Fibroblast of skin of right biceps (primary cell): ENCODE data around the gene TMEM255B.

Experiments used
- DNase-seq: peaks from one replicate; pipeline ENCODE4 v3.0.0-alpha.2; 2013

Gene TMEM255B

DNA sequence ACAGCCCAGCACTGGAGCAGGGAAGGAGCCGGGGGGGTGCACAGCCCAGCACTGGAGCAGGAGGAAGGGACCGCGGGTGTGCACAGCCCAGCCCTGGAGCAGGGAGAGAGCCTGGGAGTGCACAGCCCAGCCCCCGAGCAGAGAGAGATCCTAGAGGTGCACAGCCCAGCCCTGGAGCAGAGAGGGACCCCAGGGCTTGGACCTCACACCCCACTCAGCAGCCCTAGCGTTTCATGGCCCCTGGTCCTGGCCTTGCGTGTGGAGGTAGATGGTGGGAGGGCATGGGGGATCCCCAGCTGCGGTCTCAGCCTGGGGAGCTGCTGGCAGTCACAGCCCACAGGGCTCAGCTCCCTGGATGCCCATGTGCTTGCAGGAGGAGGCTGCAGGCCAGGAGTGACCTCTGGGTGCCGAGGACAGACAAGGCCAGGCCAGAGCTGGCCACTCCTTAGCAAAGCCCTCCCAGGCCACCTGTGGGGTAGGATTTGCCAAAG, 79.7 kb downstream of the TMEM255B start:
- DNase-seq = no peak

- no peak for DNase-seq
Measured at GRCh38 chr13:113839536-113840204, 80.6 kb downstream of the TMEM255B start.

GRCh38 chr13:113840541-113841352, 81.7 kb downstream of the TMEM255B start:
- DNase-seq = no peak

- no peak for DNase-seq
Measured at GRCh38 chr13:113841353-113841650, 82.3 kb downstream of the TMEM255B start.

- DNase-seq = no peak
Measured at GRCh38 chr13:113842336-113843062, 83.5 kb downstream of the TMEM255B start.

GRCh38 chr13:113843063-113843654, 84.1 kb downstream of the TMEM255B start:
- DNase-seq = no peak

DNA sequence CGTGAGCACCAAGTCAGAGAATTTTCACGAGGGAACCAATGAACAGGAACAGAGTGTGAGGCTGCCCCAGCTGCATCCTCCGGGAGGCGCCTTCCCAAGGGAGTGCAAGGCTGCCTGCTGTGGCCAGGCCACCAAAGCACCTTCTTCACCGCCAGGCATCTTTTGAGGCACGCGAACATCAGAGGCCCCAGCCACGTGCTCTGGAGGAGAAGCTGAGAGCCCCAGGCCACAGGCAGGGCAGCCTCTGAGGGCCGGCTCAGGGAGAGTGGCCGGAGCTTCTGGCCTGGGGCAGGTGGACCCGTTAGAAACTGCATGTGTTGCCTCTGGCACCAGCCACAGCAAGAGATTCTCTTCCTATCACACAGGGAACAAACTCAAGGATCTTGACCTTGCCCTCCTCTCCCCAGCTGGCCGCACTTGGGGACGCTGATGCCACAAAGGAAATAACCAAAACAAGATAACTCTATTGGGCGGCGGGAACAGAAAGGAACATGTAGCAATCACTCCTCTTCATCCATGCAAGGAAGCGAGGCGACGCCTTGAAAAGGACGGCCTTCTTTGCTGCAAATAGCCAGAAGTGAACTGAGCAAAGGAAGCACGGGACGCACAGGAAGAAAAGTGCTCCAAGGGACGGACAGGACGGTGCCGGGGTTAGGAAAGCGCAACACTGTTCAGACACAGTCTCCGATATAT, 85.0 kb downstream of the TMEM255B start:
- no peak for DNase-seq

GRCh38 chr13:113845055-113845454, 86.0 kb downstream of the TMEM255B start:
- DNase-seq = no peak

DNA sequence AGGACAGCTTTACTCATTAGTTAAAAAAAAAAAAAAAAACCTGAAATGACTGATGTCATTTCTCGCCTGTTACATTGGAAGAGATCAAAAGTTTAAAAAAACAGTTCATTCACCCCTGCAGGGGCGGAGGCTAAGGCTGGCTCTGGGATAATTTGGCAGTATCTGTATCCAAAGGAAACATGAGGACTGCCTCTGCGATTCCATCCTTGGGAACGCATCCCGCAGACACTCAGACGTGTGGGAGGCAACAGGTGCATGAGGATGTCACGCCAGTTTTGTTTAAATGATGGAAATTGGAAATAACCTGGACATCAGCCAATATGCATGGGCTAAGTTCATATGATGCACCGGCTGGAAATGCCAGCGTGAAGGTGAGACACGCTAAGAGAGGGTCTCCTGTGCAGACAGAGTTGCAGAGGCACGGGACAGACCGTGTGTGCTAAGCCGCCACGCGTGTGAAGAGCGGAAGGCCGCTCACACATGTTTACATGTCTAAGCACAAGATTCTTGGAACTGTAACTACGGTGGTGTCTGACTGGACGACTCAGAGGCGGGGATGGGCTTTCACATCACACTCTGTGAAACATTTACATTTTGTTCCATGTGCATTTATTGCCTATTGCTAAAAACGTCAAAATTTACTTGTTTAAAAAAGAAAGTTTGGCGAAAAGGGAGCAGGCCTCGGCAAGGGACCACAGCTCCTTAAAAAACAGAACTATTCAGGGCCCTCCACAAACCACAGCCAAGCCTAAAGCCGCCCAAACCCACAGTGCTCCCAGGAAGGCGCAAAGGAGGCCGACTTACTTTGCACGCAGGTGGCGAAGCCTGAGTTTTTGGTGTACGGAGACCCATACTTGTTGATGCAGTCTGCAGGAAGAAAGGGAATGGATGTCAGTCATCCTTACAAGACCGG, 87.0 kb downstream of the TMEM255B start:
- no peak for DNase-seq

GRCh38 chr13:113846636-113847318, 87.8 kb downstream of the TMEM255B start:
- DNase-seq = no peak

- no peak for DNase-seq
Measured at GRCh38 chr13:113848020-113848419, 89.0 kb downstream of the TMEM255B start.

GRCh38 chr13:113848431-113849260, 89.6 kb downstream of the TMEM255B start:
- DNase-seq = no peak

- DNase-seq = peak; percentile 24
Measured at GRCh38 chr13:113849546-113849945, 90.5 kb downstream of the TMEM255B start.

DNA sequence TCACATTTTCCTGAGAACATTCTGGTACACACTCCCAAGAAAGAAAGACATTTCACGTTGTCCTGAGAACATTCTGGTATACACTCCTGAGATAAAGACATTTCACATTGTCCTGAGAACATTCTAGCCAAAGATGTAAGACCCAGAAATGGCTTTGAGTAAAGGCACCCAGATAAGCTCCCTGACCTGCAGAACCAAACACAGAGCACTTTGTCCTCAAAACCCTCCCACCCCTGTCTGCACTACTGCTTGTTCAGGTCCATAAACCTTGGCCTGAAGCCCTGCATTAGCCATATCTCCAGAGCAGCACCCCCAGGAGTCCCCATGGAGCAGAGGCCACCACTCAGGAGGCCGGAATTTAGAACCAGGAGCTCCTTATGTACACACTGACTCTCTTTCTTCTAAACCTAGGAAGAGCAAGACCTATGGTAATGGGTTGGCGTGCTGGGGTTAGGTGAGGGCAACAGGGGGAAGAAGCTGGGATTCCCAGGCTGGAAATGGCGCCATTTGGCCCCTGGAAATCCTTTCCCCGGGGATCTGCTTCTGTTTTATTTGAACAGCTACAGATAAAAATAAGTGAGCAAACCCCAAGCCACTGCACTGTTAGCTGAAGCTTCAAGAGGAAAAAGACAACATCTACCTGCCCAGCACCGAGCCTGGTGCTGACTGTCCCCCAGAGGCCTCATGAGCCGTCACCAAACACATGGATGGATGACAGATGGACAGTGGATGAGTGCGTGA, 91.1 kb downstream of the TMEM255B start:
- DNase-seq = no peak

GRCh38 chr13:113850722-113851479, 91.9 kb downstream of the TMEM255B start:
- DNase-seq = no peak

GRCh38 chr13:113851480-113851803, 92.4 kb downstream of the TMEM255B start:
- no peak for DNase-seq

GRCh38 chr13:113851826-113852535, 93.0 kb downstream of the TMEM255B start:
- no peak for DNase-seq
